IMR-90 (cell line): ENCODE results near the gene RALGPS2.

Experiments
- CHD1 ChIP-seq: IDR thresholded peaks from 2 replicates; pipeline ENCODE4 v1.6.1; 2012; ENCODE audit warnings: low read depth, low read length, improper control_type of control experiment
- CTCF ChIP-seq: conservative IDR thresholded peaks from 2 replicates; pipeline ENCODE4 v1.5.1; 2012; ENCODE audit warnings: mild to moderate bottlenecking, low read depth, low read length, improper control_type of control experiment
- FOS ChIP-seq: fragments of 150-350 bp; IDR thresholded peaks from 2 replicates; pipeline ENCODE4 v1.6.1; 2016; ENCODE audit warnings: low read depth, low read length
- MAZ ChIP-seq: IDR thresholded peaks from 2 replicates; pipeline ENCODE4 v1.6.1; 2012; ENCODE audit warnings: low read depth, mild to moderate bottlenecking, low read length, improper control_type of control experiment, moderate library complexity, borderline replicate concordance
- MXI1 ChIP-seq: IDR thresholded peaks from 2 replicates; pipeline ENCODE4 v1.6.1; 2012; ENCODE audit warnings: low read depth, mild to moderate bottlenecking, low read length, moderate library complexity, borderline replicate concordance
- POLR2A ChIP-seq: IDR thresholded peaks from 2 replicates; pipeline ENCODE4 v1.6.1; 2012; ENCODE audit warnings: mild to moderate bottlenecking, low read depth, low read length
- RAD21 ChIP-seq: IDR thresholded peaks from 2 replicates; pipeline ENCODE4 v1.6.1; 2012; ENCODE audit warnings: low read length, improper control_type of control experiment
- SMC3 ChIP-seq: fragments of 150-350 bp; IDR thresholded peaks from 2 replicates; pipeline ENCODE4 v1.6.1; 2016; ENCODE audit warnings: low read depth, mild to moderate bottlenecking, antibody characterized with exemption, low read length, moderate library complexity

- TF ChIP-seq CTCF (no peak), POLR2A (no peak), MXI1 (no peak), RAD21 (no peak), SMC3 (no peak), CHD1 (no peak), FOS (no peak), MAZ (no peak)
Observed at GRCh38 chr1:178808529-178808928, 83.5 kb downstream of the RALGPS2 start.
